Measurements from ENCODE around the gene HBEGF. TPM values are rescaled to one million over a fixed set of nuclear protein-coding genes. Genes with fewer than 3 reads are reported as not detected.

HBEGF gene
- total RNA-seq, 1 donor from 2014 or later, result 44.3 TPM

- ATAC-seq (no peak), DNase-seq (no peak)
- no peak overlapping the region for H3K4me3 ChIP-seq
- no peaks in the 10 kb centered on the region for H3K9me3 ChIP-seq
- H3K27ac ChIP-seq, result no peak overlapping the region
- no peak for TF ChIP-seq CTCF (IDR thresholded peaks at IDR 0.05)
- H3K27me3 ChIP-seq, result no peaks in the 10 kb centered on the region
- no peaks in the 10 kb centered on the region for H3K36me3 ChIP-seq
- peaks cover 11% of the 10 kb centered on the region for H3K4me1 ChIP-seq
- intact Hi-C loops (cut with DNase I), result no loop called here
Observed at GRCh38 chr5:140360681-140361479, 14.5 kb upstream of the HBEGF start.

GRCh38 chr5:140360101-140360500, 13.7 kb upstream of the HBEGF start, which contains the start of gene SLC4A9:
SLC4A9 (plus strand) TSS chr5:140360194; CDS start chr5:140360237, 43 bp downstream.
- Histone ChIP-seq H3K27ac (no peak within 1 kb of the TSS), H3K36me3 (no peaks in the 10 kb centered on the region), H3K4me1 (peaks cover 11% of the 10 kb centered on the region), H3K4me3 (no peak within 1 kb of the TSS), H3K27me3 (no peaks in the 10 kb centered on the region), H3K9me3 (no peaks in the 10 kb centered on the region)
- intact Hi-C loops (cut with DNase I), result no loop called here
- TF ChIP-seq CTCF (IDR thresholded peaks at IDR 0.05), result no peak
- DNase-seq (no peak), ATAC-seq (no peak)

GRCh38 chr5:140358738-140359310, 12.4 kb upstream of the HBEGF start:
- DNase-seq, result no peak
- Histone ChIP-seq H3K27me3 (no peaks in the 10 kb centered on the region), H3K27ac (no peak overlapping the region), H3K36me3 (no peaks in the 10 kb centered on the region), H3K9me3 (no peaks in the 10 kb centered on the region), H3K4me1 (peaks cover 11% of the 10 kb centered on the region), H3K4me3 (no peak overlapping the region)
- no peak for ATAC-seq
- peak; percentile 36 for TF ChIP-seq CTCF (IDR thresholded peaks at IDR 0.05)
- intact Hi-C loops (cut with DNase I), result no loop called here

GRCh38 chr5:140357726-140358093, 11.3 kb upstream of the HBEGF start:
- DNase-seq (peak; percentile 90), ATAC-seq (peak; percentile 97)
- Histone ChIP-seq H3K27me3 (no peaks in the 10 kb centered on the region), H3K9me3 (no peaks in the 10 kb centered on the region), H3K36me3 (no peaks in the 10 kb centered on the region), H3K4me3 (no peak overlapping the region), H3K4me1 (peaks cover 8% of the 10 kb centered on the region), H3K27ac (no peak overlapping the region)
- TF ChIP-seq CTCF (IDR thresholded peaks at IDR 0.05), result peak; percentile 91
- intact Hi-C loops (cut with DNase I), result no loop called here

GRCh38 chr5:140356853-140357725, 10.7 kb upstream of the HBEGF start:
- ATAC-seq (peak; percentile 3), DNase-seq (peak; percentile 51)

More at GRCh38 chr5:140356853-140357725, 10.7 kb upstream of the HBEGF start:
- H3K27ac ChIP-seq, result no peak overlapping the region
- intact Hi-C loops (cut with DNase I), result no loop called here
- no peak overlapping the region for H3K4me3 ChIP-seq
- H3K27me3 ChIP-seq, result no peaks in the 10 kb centered on the region
- peaks cover 8% of the 10 kb centered on the region for H3K4me1 ChIP-seq
- H3K9me3 ChIP-seq, result no peaks in the 10 kb centered on the region
- no peak for TF ChIP-seq CTCF (IDR thresholded peaks at IDR 0.05)
- H3K36me3 ChIP-seq, result no peaks in the 10 kb centered on the region
